SU-DHL-6 (cell line): ENCODE data around the gene RHBDF2.

Experiments
- H2AFZ ChIP-seq: fragments of 200-600 bp; sonication (generic); 2 replicates; pipeline ENCODE4 v1.6.1; 2014; ENCODE audit warnings: low read depth, mild to moderate bottlenecking, moderate library complexity, mixed read lengths, antibody characterized with exemption, low read length; ENCODE audit not compliant: severe bottlenecking
- H3F3A ChIP-seq: fragments of 200-600 bp; shearing (Covaris generic); 2 replicates; pipeline ENCODE4 v1.6.0; 2016; ENCODE audit warnings: antibody characterized with exemption, mild to moderate bottlenecking; ENCODE audit not compliant: insufficient read depth
- H3K27ac ChIP-seq: fragments of 200-600 bp; sonication (generic); 2 replicates; pipeline ENCODE4 v1.5.1; 2016; ENCODE audit warnings: low read depth, mild to moderate bottlenecking, low read length, moderate library complexity, mixed read lengths
- H3K27me3 ChIP-seq: fragments of 200-600 bp; sonication (generic), shearing (Covaris generic); 2 replicates; pipeline ENCODE4 v1.6.0; 2014; ENCODE audit warnings: mild to moderate bottlenecking, low read length
- H3K36me3 ChIP-seq: fragments of 200-600 bp; sonication (generic); 2 replicates; pipeline ENCODE4 v1.6.1; 2014; ENCODE audit warnings: mild to moderate bottlenecking, low read length, mixed read lengths
- H3K4me2 ChIP-seq: fragments of 300-600, 200-600 bp; shearing (Covaris generic), sonication (generic); 2 replicates; pipeline ENCODE4 v1.6.0; 2014; ENCODE audit warnings: low read length, low read depth, mild to moderate bottlenecking; ENCODE audit not compliant: poor library complexity, severe bottlenecking
- H3K4me3 ChIP-seq: fragments of 200-600 bp; sonication (generic); 2 replicates; pipeline ENCODE4 v1.5.1; 2014; ENCODE audit warnings: antibody characterized with exemption, low read length, mild to moderate bottlenecking, mixed read lengths; ENCODE audit not compliant: insufficient read depth, poor library complexity, severe bottlenecking
- H3K79me2 ChIP-seq: fragments of 200-600 bp; sonication (generic); 2 replicates; pipeline ENCODE4 v1.6.1; 2014; ENCODE audit warnings: mild to moderate bottlenecking, low read length, moderate library complexity; ENCODE audit not compliant: insufficient read depth
- H3K9ac ChIP-seq: fragments of 200-600 bp; sonication (generic); 2 replicates; pipeline ENCODE4 v1.7.0; 2014; ENCODE audit warnings: mild to moderate bottlenecking, low read length
- H3K9me2 ChIP-seq: fragments of 200-600 bp; sonication (generic); replicated peaks from 2 replicates; pipeline ENCODE4 v1.6.1; 2014; ENCODE audit warnings: low read length; ENCODE audit not compliant: insufficient read depth
- H3K9me3 ChIP-seq: fragments of 200-600 bp; sonication (generic); 2 replicates; pipeline ENCODE4 v1.6.1; 2014; ENCODE audit warnings: low read length, mixed read lengths; ENCODE audit not compliant: insufficient read depth
- H4K20me1 ChIP-seq: fragments of 200-600 bp; sonication (generic); 2 replicates; pipeline ENCODE4 v1.6.1; 2014; ENCODE audit warnings: low read depth, mild to moderate bottlenecking, antibody characterized with exemption, low read length, moderate library complexity, mixed read lengths
- CTCF ChIP-seq: fragments of 200-600 bp; sonication (generic); IDR thresholded peaks from one replicate; pipeline ENCODE4 v1.5.1; 2017; ENCODE audit warnings: antibody characterized with exemption, mild to moderate bottlenecking, low read length, moderate library complexity; ENCODE audit not compliant: insufficient read depth, poor library complexity, severe bottlenecking
- EZH2phosphoT487 ChIP-seq: fragments of 200-600 bp; sonication (generic), shearing (Covaris generic); conservative IDR thresholded peaks from 2 replicates; pipeline ENCODE4 v1.6.1; 2018; ENCODE audit warnings: mild to moderate bottlenecking, antibody characterized with exemption, low read length, moderate library complexity, mixed read lengths

Gene RHBDF2

DNA sequence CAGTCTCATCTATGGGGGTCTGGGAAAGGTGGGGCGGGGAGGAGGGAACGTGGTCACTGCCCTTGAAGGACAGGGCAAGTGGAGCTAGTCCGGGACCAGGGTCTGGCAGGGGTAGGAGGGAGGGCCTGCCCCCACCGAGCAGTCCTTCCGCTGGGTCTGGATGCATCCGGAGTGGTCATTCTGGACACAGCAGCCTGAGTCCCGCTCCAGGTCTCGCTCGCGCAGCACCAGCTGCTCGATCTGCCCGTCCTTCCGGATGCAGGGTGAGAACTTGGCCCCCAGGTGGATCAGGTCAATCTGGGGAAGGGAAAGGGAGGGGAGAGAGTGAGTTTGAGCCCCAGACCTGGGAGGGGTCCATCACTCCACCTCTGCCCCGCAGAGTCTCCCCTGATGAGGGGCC lies 27.0 kb downstream of the RHBDF2 start:
- Histone ChIP-seq H3K27ac (no peak overlapping the region), H2AFZ (no peak overlapping the region), H4K20me1 (no peaks in the 10 kb centered on the region), H3K4me3 (no peak overlapping the region), H3K4me2 (no peak overlapping the region), H3K27me3 (no peaks in the 10 kb centered on the region), H3K9ac (no peak overlapping the region), H3K9me2 (no peaks in the 10 kb centered on the region), H3K79me2 (no peaks in the 10 kb centered on the region), H3F3A (no peaks in the 10 kb centered on the region), H3K9me3 (no peaks in the 10 kb centered on the region), H3K36me3 (no peaks in the 10 kb centered on the region)
- TF ChIP-seq EZH2phosphoT487 (no peak), CTCF (no peak)

- Histone ChIP-seq H2AFZ (no peak overlapping the region), H3K79me2 (no peaks in the 10 kb centered on the region), H3K27ac (no peak overlapping the region), H3K27me3 (no peaks in the 10 kb centered on the region), H4K20me1 (no peaks in the 10 kb centered on the region), H3K36me3 (no peaks in the 10 kb centered on the region), H3K9me3 (no peaks in the 10 kb centered on the region), H3K9me2 (no peaks in the 10 kb centered on the region), H3K4me2 (no peak overlapping the region), H3F3A (no peaks in the 10 kb centered on the region), H3K4me3 (no peak overlapping the region), H3K9ac (no peak overlapping the region)
- TF ChIP-seq CTCF (peak; percentile 31), EZH2phosphoT487 (no peak)
Observed at GRCh38 chr17:76473541-76473985, 27.7 kb downstream of the RHBDF2 start.

DNA sequence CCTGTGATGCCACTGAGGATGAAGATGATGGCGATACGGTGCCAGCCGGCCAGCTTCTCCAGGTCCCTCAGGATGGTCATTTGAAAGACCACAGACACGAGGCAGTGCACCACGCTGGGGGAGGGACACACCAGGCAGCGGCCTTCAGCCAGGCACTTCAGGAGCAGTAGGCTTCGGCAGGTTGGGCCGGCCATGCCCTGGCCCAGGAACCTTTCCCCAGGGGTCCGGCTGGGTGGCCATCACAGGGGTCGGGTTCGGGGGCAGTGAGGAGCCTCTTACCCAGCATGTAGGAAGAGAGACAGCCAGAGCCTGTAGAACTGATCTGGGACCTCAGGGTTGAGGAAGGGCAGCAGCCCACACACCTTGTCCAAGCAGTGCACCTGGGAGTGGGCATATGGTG lies 28.5 kb downstream of the RHBDF2 start:
- no peak for TF ChIP-seq EZH2phosphoT487
- TF ChIP-seq CTCF = no peak
- H3K9ac ChIP-seq = no peak overlapping the region
- H3K9me2 ChIP-seq = no peaks in the 10 kb centered on the region
- H3K4me3 ChIP-seq = no peak overlapping the region
- no peak overlapping the region for H3K27ac ChIP-seq
- no peaks in the 10 kb centered on the region for H3K27me3 ChIP-seq
- no peaks in the 10 kb centered on the region for H3F3A ChIP-seq
- H3K36me3 ChIP-seq = no peaks in the 10 kb centered on the region
- no peak overlapping the region for H2AFZ ChIP-seq
- no peaks in the 10 kb centered on the region for H3K9me3 ChIP-seq
- no peak overlapping the region for H3K4me2 ChIP-seq
- H3K79me2 ChIP-seq = no peaks in the 10 kb centered on the region
- no peaks in the 10 kb centered on the region for H4K20me1 ChIP-seq

- Histone ChIP-seq H3K27me3 (no peaks in the 10 kb centered on the region), H3K79me2 (no peaks in the 10 kb centered on the region), H3K9ac (no peak overlapping the region), H3K9me3 (no peaks in the 10 kb centered on the region), H3K4me2 (no peak overlapping the region), H3F3A (no peaks in the 10 kb centered on the region), H3K27ac (no peak overlapping the region), H4K20me1 (no peaks in the 10 kb centered on the region), H2AFZ (no peak overlapping the region), H3K4me3 (no peak overlapping the region), H3K36me3 (no peaks in the 10 kb centered on the region), H3K9me2 (no peaks in the 10 kb centered on the region)
- TF ChIP-seq EZH2phosphoT487 (no peak), CTCF (no peak)
Observed at GRCh38 chr17:76472258-76472645, 29.0 kb downstream of the RHBDF2 start.
